GM23338 (cell line): ENCODE measurements around the gene HMGB4. TPM values are rescaled to one million over a fixed set of nuclear protein-coding genes. Genes with fewer than 3 reads are reported as not detected.

Experiments used
- ATAC-seq: fragments of 200-7000 bp; cut with Tn5 transposase; 3 replicates; pipeline ENCODE4 v1.9.1; 2020
- DNase-seq: peaks from one replicate; pipeline ENCODE4 v3.0.0-alpha.2; 2015; ENCODE audit warnings: low spot score
- H2AFZ ChIP-seq: fragments of 200-600 bp; sonication (generic); 2 replicates; pipeline ENCODE4 v1.8.0; 2016; ENCODE audit warnings: antibody characterized with exemption, mild to moderate bottlenecking, moderate library complexity
- H3F3A ChIP-seq: fragments of 200-600 bp; sonication (generic); replicated peaks from 2 replicates; pipeline ENCODE4 v1.8.0; 2017; ENCODE audit warnings: antibody characterized with exemption, mixed run types, low read depth
- H3K27ac ChIP-seq: fragments of 200-600 bp; sonication (generic); 2 replicates; pipeline ENCODE4 v1.6.1; 2016; ENCODE audit warnings: low read depth
- H3K27me3 ChIP-seq: fragments of 200-600 bp; sonication (generic); 2 replicates; pipeline ENCODE4 v1.8.0; 2016; ENCODE audit warnings: mild to moderate bottlenecking, mixed run types, moderate library complexity; ENCODE audit not compliant: insufficient read depth
- H3K36me3 ChIP-seq: fragments of 200-600 bp; sonication (generic); 2 replicates; pipeline ENCODE4 v1.8.0; 2016; ENCODE audit warnings: mild to moderate bottlenecking; ENCODE audit not compliant: insufficient read depth
- H3K4me1 ChIP-seq: fragments of 200-600 bp; sonication (generic); 2 replicates; pipeline ENCODE4 v1.8.0; 2016; ENCODE audit warnings: mild to moderate bottlenecking, moderate library complexity; ENCODE audit not compliant: insufficient read depth
- H3K4me2 ChIP-seq: fragments of 200-600 bp; sonication (generic); 2 replicates; pipeline ENCODE4 v1.7.1; 2017; ENCODE audit warnings: mixed run types
- H3K4me3 ChIP-seq: fragments of 200-600 bp; sonication (generic); 2 replicates; pipeline ENCODE4 v1.6.1; 2016; ENCODE audit warnings: mixed run types
- H3K79me2 ChIP-seq: fragments of 200-600 bp; sonication (generic); replicated peaks from 2 replicates; pipeline ENCODE4 v1.8.0; 2017; ENCODE audit warnings: mild to moderate bottlenecking; ENCODE audit not compliant: insufficient read depth
- H3K9me2 ChIP-seq: fragments of 200-600 bp; sonication (generic); 2 replicates; pipeline ENCODE4 v1.8.0; 2017; ENCODE audit not compliant: insufficient read depth
- H4K20me1 ChIP-seq: fragments of 200-600 bp; sonication (generic); replicated peaks from 2 replicates; pipeline ENCODE4 v1.8.0; 2017; ENCODE audit warnings: mild to moderate bottlenecking; ENCODE audit not compliant: insufficient read depth
- H3K27ac Mint-ChIP-seq: 2 replicates; pipeline ENCODE4 v1.8.0; 2020; ENCODE audit warnings: inconsistent platforms, mild to moderate bottlenecking, moderate library complexity, mixed read lengths
- H3K27me3 Mint-ChIP-seq: 3 replicates; pipeline ENCODE4 v1.8.0; 2022; ENCODE audit warnings: low read depth, mild to moderate bottlenecking, moderate library complexity, mixed read lengths, inconsistent platforms; ENCODE audit not compliant: insufficient read depth, poor library complexity
- H3K36me3 Mint-ChIP-seq: 3 replicates; pipeline ENCODE4 v1.8.0; 2021; ENCODE audit warnings: low read depth, mild to moderate bottlenecking, inconsistent platforms, moderate library complexity, mixed read lengths
- H3K4me1 Mint-ChIP-seq: 3 replicates; pipeline ENCODE4 v1.8.0; 2020; ENCODE audit warnings: mild to moderate bottlenecking, inconsistent platforms, mixed read lengths
- H3K4me3 Mint-ChIP-seq: 3 replicates; pipeline ENCODE4 v1.8.0; 2021; ENCODE audit warnings: moderate library complexity, mild to moderate bottlenecking, inconsistent platforms, mixed read lengths
- H3K9me3 Mint-ChIP-seq: 3 replicates; pipeline ENCODE4 v1.8.0; 2020; ENCODE audit warnings: moderate library complexity, mild to moderate bottlenecking, inconsistent platforms, mixed read lengths
- EZH2 ChIP-seq: fragments of 200-600 bp; sonication (generic); IDR thresholded peaks from one replicate; pipeline ENCODE4 v1.8.0; 2017; ENCODE audit warnings: antibody characterized with exemption, mild to moderate bottlenecking, low read depth; ENCODE audit not compliant: unreplicated experiment
- JUNB ChIP-seq: IDR thresholded peaks from one replicate; pipeline ENCODE4 v1.6.1; 2016; ENCODE audit warnings: antibody characterized with exemption; ENCODE audit not compliant: unreplicated experiment
- NANOG ChIP-seq: IDR thresholded peaks from 2 replicates; pipeline ENCODE4 v1.6.1; 2016; ENCODE audit warnings: antibody characterized with exemption, borderline replicate concordance
- STAT1 ChIP-seq: IDR thresholded peaks from one replicate; pipeline ENCODE4 v1.6.1; 2016; ENCODE audit warnings: antibody characterized with exemption; ENCODE audit not compliant: unreplicated experiment
- ZNF114 ChIP-seq: fragments of 250-450 bp; sonication (Bioruptor Pico); IDR thresholded peaks from 2 replicates; pipeline ENCODE4 v1.5.0; 2020; ENCODE audit warnings: mild to moderate bottlenecking, moderate library complexity
- polyA plus RNA-seq: library from polyadenylated mRNA; unstranded; fragments of >200 nt; fragmentation: Nextera tagmentation; extraction: Ambion mirVana; gene quantifications from 2 replicates; pipeline ENCODE4 v1.2.1, GENCODE V29; 2016
- total RNA-seq: library from RNA; depleted of rRNA; stranded (reverse); fragments of >200 nt; shearing (Covaris generic); gene quantifications from 2 replicates; pipeline ENCODE4 v1.2.3, GENCODE V29; 2014
- TF ChIP-seq, protein P1 (sequence below), 2 experiments: fragments of 200-600 bp in 1 of 2; sonication (generic) in 1 of 2; conservative IDR thresholded peaks; 2 replicates each; pipeline versions ENCODE4 v1.5.1 to v1.6.1; 2016 to 2017; ENCODE audit warnings: antibody characterized with exemption in 2 of 2, low read depth in 2 of 2, mild to moderate bottlenecking in 2 of 2, moderate library complexity in 1 of 2
- TF ChIP-seq, protein P2 (sequence below): IDR thresholded peaks from one replicate; pipeline ENCODE4 v1.6.1; 2018; ENCODE audit warnings: antibody characterized with exemption; ENCODE audit not compliant: unreplicated experiment

HMGB4 gene
- total and polyA plus RNA-seq, 2 experiments from 2014 or later = not detected

DNA sequence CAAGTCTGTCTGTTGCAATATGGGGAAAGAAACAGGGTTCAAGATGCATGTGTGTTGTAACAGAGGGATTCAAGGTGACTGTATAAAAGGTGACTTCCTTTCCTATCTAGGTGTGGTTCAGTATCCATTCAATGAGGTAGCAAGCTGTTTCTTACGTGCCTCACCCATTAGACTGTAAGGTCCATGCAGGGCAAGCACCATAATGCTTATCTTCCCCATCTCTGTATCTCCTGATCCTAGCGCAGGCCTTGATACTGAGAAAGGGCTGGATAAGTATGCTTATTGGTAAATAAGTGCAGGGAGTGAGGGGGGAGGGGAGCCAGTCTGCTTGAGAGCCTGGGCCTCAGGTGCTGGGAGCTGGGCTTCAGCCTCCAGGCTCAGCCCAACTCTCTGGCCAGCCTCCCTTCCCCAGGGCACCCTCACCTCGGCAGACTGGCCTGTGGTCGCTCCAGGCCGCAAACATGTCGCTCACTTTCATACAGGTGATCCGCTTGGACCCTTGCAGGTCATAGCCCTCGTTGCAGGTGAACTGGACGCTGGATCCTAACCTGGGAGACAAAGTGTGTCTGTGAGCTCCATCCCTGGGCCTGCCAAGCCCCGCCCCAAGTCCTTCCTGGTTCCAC is 44.5 kb upstream of the HMGB4 start (continued):
- TF ChIP-seq, protein P1, sequence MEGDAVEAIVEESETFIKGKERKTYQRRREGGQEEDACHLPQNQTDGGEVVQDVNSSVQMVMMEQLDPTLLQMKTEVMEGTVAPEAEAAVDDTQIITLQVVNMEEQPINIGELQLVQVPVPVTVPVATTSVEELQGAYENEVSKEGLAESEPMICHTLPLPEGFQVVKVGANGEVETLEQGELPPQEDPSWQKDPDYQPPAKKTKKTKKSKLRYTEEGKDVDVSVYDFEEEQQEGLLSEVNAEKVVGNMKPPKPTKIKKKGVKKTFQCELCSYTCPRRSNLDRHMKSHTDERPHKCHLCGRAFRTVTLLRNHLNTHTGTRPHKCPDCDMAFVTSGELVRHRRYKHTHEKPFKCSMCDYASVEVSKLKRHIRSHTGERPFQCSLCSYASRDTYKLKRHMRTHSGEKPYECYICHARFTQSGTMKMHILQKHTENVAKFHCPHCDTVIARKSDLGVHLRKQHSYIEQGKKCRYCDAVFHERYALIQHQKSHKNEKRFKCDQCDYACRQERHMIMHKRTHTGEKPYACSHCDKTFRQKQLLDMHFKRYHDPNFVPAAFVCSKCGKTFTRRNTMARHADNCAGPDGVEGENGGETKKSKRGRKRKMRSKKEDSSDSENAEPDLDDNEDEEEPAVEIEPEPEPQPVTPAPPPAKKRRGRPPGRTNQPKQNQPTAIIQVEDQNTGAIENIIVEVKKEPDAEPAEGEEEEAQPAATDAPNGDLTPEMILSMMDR (conservative IDR thresholded peaks at IDR 0.05; ENCODE audit: low read depth in 2 of 2) = no peak
- TF ChIP-seq ZNF114 (CRISPR knock-in tag) (no peak), STAT1 (no peak)

DNA sequence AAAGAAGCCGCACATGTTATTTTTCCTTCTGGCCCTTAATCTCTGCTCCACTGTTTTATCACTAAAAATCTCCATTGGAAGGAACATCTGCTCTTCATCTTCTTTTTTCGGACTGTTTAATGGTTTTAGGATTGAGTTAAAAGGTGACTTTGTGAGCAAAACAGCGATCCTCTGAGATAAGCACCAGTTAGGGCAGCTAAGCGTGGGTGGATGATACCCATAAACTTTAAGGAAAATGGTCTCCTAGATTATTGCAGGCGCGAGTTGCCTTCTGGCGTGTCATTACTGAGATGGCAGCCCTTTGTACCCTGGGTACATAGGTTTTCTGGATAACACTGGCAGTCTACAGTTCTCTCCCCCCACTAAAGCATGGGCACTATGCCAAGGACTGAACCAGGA is 44.0 kb upstream of the HMGB4 start:
- Mint-ChIP-seq H3K4me3 (no peak overlapping the region), H3K4me1 (no peaks in the 10 kb centered on the region; the same call in 2 of the 3 replicates), H3K9me3 (no peaks in the 10 kb centered on the region; the same call in 2 of the 3 replicates), H3K27me3 (peaks cover 3% of the 10 kb centered on the region), H3K27ac (no peak overlapping the region), H3K36me3 (peaks cover 16% of the 10 kb centered on the region)
- DNase-seq (no peak), ATAC-seq (no peak)
- Histone ChIP-seq H3K27me3 (no peaks in the 10 kb centered on the region), H3K27ac (no peak overlapping the region), H3F3A (no peaks in the 10 kb centered on the region), H3K4me2 (no peak overlapping the region), H3K36me3 (no peaks in the 10 kb centered on the region), H3K4me1 (no peaks in the 10 kb centered on the region), H2AFZ (no peak overlapping the region), H4K20me1 (no peaks in the 10 kb centered on the region), H3K79me2 (no peaks in the 10 kb centered on the region), H3K9me2 (no peaks in the 10 kb centered on the region), H3K4me3 (no peak overlapping the region)
- TF ChIP-seq JUNB = no peak

DNA sequence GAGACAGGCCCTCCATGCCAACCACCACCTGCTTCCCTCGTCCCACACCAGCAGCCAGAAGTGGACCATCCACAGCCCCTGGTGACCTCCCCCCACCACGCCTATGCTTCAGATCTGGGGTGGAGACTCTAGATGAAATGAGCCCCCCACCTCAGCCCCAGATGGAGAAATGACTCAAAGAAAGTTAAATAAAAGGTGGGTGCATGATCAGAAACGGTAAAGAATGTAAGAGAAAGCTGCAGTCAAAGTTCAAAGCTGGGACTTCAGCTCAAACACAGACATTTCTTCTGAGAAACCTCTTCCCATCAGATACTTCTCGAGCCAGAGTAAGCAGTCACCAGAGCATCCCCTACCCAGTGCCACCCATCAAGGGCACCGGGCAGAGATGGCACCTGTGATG is 43.1 kb upstream of the HMGB4 start:
- no peak overlapping the region for H3K4me3 Mint-ChIP-seq
- H3K36me3 Mint-ChIP-seq = peaks cover 21% of the 10 kb centered on the region
- no peaks in the 10 kb centered on the region; the same call in 2 of the 3 replicates for H3K4me1 Mint-ChIP-seq
- peaks cover 3% of the 10 kb centered on the region for H3K27me3 Mint-ChIP-seq
- TF ChIP-seq JUNB (no peak), STAT1 (no peak)
- ATAC-seq (no peak), DNase-seq (no peak)
- Histone ChIP-seq H3K79me2 (no peaks in the 10 kb centered on the region), H3K4me3 (no peak overlapping the region), H3K36me3 (no peaks in the 10 kb centered on the region), H3K4me1 (no peaks in the 10 kb centered on the region), H3K4me2 (no peak overlapping the region), H2AFZ (no peak overlapping the region), H3K27me3 (no peaks in the 10 kb centered on the region), H3K9me2 (0 out of 2 replicates have a peak, but pooled peaks cover 2% of the 10 kb centered on the region), H3F3A (no peaks in the 10 kb centered on the region), H3K27ac (no peak overlapping the region), H4K20me1 (no peaks in the 10 kb centered on the region)
- H3K27ac Mint-ChIP-seq = no peak overlapping the region
- H3K9me3 Mint-ChIP-seq = peaks cover under 1% of the 10 kb centered on the region; the same call in 1 of the 3 replicates

DNA sequence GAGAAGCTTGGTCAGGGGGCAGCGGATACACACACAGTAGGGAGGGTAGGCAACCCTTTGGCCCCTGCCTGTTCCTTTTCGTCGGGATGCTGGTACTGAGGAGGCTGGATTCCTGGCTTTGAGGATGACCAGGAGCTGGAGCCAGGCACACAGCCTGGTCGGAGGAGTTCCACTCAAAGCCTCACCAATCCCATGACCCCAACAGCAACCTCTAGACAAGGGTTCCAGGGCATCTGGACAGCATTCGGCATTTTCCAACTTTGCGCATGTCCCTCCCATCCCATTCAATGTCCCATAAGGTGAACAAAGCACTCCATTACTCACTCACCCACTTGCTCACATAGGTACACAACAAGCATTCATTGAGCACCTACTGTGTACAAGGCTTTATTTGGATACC is 42.6 kb upstream of the HMGB4 start:
- Histone ChIP-seq H3K27me3 (no peaks in the 10 kb centered on the region), H3K9me2 (0 out of 2 replicates have a peak, but pooled peaks cover 4% of the 10 kb centered on the region), H3K4me3 (no peak overlapping the region), H3K4me1 (no peaks in the 10 kb centered on the region), H3K36me3 (no peaks in the 10 kb centered on the region), H3F3A (no peaks in the 10 kb centered on the region), H2AFZ (no peak overlapping the region), H3K27ac (no peak overlapping the region), H3K79me2 (no peaks in the 10 kb centered on the region), H4K20me1 (no peaks in the 10 kb centered on the region), H3K4me2 (no peak overlapping the region)
- H3K4me1 Mint-ChIP-seq = no peaks in the 10 kb centered on the region; the same call in 2 of the 3 replicates
- ATAC-seq (no peak), DNase-seq (no peak)
- peaks cover 26% of the 10 kb centered on the region for H3K36me3 Mint-ChIP-seq
- peaks cover 5% of the 10 kb centered on the region; the same call in 1 of the 3 replicates for H3K9me3 Mint-ChIP-seq
- H3K27me3 Mint-ChIP-seq = peaks cover 4% of the 10 kb centered on the region
- H3K27ac Mint-ChIP-seq = no peak overlapping the region
- H3K4me3 Mint-ChIP-seq = no peak overlapping the region
- TF ChIP-seq, protein P2, sequence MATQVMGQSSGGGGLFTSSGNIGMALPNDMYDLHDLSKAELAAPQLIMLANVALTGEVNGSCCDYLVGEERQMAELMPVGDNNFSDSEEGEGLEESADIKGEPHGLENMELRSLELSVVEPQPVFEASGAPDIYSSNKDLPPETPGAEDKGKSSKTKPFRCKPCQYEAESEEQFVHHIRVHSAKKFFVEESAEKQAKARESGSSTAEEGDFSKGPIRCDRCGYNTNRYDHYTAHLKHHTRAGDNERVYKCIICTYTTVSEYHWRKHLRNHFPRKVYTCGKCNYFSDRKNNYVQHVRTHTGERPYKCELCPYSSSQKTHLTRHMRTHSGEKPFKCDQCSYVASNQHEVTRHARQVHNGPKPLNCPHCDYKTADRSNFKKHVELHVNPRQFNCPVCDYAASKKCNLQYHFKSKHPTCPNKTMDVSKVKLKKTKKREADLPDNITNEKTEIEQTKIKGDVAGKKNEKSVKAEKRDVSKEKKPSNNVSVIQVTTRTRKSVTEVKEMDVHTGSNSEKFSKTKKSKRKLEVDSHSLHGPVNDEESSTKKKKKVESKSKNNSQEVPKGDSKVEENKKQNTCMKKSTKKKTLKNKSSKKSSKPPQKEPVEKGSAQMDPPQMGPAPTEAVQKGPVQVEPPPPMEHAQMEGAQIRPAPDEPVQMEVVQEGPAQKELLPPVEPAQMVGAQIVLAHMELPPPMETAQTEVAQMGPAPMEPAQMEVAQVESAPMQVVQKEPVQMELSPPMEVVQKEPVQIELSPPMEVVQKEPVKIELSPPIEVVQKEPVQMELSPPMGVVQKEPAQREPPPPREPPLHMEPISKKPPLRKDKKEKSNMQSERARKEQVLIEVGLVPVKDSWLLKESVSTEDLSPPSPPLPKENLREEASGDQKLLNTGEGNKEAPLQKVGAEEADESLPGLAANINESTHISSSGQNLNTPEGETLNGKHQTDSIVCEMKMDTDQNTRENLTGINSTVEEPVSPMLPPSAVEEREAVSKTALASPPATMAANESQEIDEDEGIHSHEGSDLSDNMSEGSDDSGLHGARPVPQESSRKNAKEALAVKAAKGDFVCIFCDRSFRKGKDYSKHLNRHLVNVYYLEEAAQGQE = no peak
- TF ChIP-seq STAT1 (no peak), NANOG (no peak), EZH2 (no peak), JUNB (no peak)
